Stimulated activated naive CD8-positive, alpha-beta T cell treated with anti-CD3 and anti-CD28 coated beads, Interleukin-15, Interleukin-2, amounts not matched to agents 100 ng/mL and 50 ng/mL, for 24 hours (primary cell): ENCODE measurements around the gene DCBLD1.

Source experiments
- H3K27ac Mint-ChIP-seq: one replicate; pipeline ENCODE4 v1.8.0; 2021; ENCODE audit warnings: mild to moderate bottlenecking, mixed read lengths
- H3K27me3 Mint-ChIP-seq: one replicate; pipeline ENCODE4 v1.8.0; 2021; ENCODE audit warnings: mixed read lengths
- H3K36me3 Mint-ChIP-seq: one replicate; pipeline ENCODE4 v1.8.0; 2021; ENCODE audit warnings: low read depth, mixed read lengths
- H3K4me1 Mint-ChIP-seq: one replicate; pipeline ENCODE4 v1.8.0; 2021; ENCODE audit warnings: low read depth, mixed read lengths
- H3K4me3 Mint-ChIP-seq: one replicate; pipeline ENCODE4 v1.8.0; 2021; ENCODE audit warnings: mild to moderate bottlenecking, mixed read lengths
- H3K9me3 Mint-ChIP-seq: one replicate; pipeline ENCODE4 v1.8.0; 2021; ENCODE audit warnings: mixed read lengths

The DCBLD1 gene

DNA sequence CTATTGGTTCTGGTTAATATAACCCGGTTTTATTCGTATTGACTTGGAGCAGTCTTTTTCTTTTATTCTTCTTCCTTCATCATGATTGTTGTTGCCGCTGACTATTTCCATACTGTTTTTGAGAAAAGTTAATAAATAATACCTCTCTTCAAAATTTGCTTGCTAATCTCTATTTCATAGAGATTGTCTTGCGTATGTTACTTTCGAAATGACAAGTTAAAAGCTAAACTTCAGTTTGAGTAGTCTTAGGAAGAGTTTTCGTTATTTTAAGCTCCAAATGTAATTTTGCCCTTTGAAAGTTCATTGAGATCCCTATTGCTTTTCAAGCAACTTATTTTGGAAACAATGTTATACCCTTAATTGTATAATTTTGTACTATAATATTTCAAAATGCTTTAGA is 36.4 kb downstream of the DCBLD1 start:
- Mint-ChIP-seq H3K9me3 (no peaks in the 10 kb centered on the region), H3K36me3 (no peaks in the 10 kb centered on the region), H3K27me3 (no peaks in the 10 kb centered on the region), H3K27ac (no peak overlapping the region), H3K4me1 (no peaks in the 10 kb centered on the region), H3K4me3 (no peak overlapping the region)

DNA sequence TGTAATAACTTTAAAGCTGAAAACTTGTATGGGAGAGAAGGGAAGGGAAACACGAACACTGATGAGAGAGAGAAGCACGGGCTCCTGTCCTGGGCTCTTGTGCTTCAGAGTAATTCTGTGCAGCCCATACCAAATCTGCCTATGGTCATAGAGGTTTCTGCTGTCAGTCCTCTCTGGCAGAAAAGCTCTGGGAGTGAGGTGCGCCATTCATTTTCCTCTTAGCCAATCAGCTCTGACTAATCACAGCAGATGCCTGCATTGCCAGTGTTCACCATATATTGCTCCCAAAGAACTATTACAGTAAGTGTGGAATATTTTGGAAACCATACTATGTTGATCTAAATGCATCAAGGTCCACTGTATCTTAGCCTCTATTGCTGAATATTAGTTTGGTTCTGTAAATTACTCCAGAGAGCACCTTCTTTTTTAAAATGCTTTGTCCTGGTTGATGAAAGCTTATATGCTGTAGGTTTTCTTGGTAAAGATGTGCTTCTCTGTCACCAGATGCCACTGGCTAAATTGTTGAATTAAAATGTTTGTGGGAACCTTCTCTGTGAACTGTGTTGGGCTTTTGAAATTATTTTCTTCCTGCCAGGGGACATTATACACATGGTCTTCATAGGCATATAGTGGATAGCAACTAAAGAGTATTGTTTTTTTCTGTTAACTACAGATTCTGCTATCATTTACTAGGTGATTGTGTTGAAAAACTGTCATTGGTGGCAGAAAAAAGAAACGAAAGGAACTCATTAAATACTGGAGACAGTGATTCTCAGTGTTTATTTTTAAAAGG is 38.3 kb downstream of the DCBLD1 start:
- H3K27ac Mint-ChIP-seq, result no peak overlapping the region
- H3K9me3 Mint-ChIP-seq, result no peaks in the 10 kb centered on the region
- H3K4me1 Mint-ChIP-seq, result no peaks in the 10 kb centered on the region
- H3K36me3 Mint-ChIP-seq, result no peaks in the 10 kb centered on the region
- H3K4me3 Mint-ChIP-seq, result no peak overlapping the region
- no peaks in the 10 kb centered on the region for H3K27me3 Mint-ChIP-seq

DNA sequence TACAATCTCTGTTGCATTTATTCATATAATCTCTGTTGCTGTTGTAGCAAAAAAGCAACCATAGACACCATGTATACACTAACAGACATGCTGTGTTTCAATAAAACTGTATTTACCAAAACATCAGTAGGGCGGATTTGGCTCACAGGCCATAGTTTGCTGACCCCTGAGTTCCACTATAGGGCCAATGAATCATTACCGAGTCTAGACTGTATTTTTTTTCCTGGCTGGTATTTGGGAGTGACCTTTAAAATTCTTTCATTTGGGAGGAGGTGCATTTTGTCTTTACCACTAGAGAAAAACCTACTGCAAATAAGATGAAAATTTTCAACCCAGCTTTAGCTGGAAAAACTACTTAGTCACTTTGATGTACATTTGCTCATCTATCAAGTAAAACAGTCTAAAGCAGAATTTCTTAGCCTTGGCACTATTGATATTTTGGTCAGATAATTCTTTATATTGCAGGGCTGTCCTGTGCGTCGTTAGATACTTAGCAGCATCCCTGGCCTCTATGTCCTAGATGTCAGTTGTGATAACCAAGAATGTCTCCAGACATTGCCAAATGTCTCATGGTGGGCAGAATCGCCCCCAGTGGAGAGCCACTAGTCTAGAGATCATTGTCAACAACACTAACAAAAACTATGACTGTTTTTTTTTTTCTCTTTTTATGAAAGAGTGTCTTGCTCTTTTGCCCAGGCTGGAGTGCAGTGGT is 39.5 kb downstream of the DCBLD1 start:
- no peaks in the 10 kb centered on the region for H3K9me3 Mint-ChIP-seq
- no peaks in the 10 kb centered on the region for H3K4me1 Mint-ChIP-seq
- no peaks in the 10 kb centered on the region for H3K27me3 Mint-ChIP-seq
- H3K36me3 Mint-ChIP-seq, result no peaks in the 10 kb centered on the region
- no peak overlapping the region for H3K27ac Mint-ChIP-seq
- no peak overlapping the region for H3K4me3 Mint-ChIP-seq

DNA sequence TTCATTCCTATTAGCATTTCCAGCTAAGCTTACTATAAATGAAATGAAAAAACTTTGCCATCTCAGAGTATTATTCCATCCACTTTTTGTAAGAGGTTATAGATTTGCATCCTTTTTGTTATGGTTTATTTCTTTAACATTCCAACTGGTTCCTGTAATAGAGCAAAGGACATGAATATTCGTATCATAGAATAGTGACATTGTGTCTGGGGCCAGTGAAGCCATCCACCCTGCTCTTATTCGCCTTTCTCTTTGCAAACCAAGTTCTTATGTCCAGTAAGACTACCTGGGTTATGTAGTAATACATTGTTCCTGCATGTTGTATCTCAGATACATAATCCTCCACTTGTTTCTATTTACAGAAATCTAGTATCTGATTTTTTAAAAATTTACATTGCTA is 43.1 kb downstream of the DCBLD1 start:
- Mint-ChIP-seq H3K36me3 (no peaks in the 10 kb centered on the region), H3K27ac (no peak overlapping the region), H3K27me3 (no peaks in the 10 kb centered on the region), H3K4me1 (no peaks in the 10 kb centered on the region), H3K4me3 (no peak overlapping the region), H3K9me3 (no peaks in the 10 kb centered on the region)

DNA sequence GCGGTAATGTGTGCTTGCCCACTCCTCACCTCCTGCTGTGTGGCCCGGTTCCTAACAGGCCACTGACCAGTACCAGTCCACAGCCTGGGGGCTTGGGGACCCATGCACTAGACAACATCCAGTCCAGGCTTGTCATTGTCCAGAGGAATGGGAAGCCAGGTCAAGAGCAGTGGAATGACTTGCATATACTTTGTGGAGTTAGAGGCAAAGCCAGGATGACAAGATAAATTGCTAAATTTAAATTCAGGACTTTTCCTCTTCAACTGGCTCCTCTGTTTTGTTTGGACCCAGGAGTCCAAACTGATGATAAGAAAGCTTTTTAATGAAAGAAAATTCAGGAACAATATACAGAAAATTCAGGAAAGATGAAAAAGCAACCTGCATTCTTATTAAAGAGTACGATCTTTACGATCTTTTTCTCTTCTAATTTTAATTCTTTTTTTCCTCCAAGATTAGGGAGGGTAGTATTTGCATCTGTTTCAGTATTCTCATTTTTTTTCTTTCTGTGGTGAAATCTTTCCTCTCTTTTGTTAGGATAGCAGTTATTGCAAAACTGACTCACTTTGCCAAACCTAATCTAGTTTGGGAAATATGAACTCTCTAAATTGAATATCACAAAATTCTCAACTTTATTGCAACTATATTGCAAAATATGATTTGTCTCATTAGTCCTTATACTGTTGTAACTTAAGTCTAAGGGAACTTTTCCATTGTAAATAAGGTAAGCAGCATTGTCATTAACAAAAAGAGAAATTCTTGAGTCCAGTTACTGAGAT is 48.2 kb downstream of the DCBLD1 start:
- no peak overlapping the region for H3K27ac Mint-ChIP-seq
- H3K4me1 Mint-ChIP-seq, result no peaks in the 10 kb centered on the region
- no peaks in the 10 kb centered on the region for H3K27me3 Mint-ChIP-seq
- H3K4me3 Mint-ChIP-seq, result no peak overlapping the region
- no peaks in the 10 kb centered on the region for H3K9me3 Mint-ChIP-seq
- no peaks in the 10 kb centered on the region for H3K36me3 Mint-ChIP-seq

DNA sequence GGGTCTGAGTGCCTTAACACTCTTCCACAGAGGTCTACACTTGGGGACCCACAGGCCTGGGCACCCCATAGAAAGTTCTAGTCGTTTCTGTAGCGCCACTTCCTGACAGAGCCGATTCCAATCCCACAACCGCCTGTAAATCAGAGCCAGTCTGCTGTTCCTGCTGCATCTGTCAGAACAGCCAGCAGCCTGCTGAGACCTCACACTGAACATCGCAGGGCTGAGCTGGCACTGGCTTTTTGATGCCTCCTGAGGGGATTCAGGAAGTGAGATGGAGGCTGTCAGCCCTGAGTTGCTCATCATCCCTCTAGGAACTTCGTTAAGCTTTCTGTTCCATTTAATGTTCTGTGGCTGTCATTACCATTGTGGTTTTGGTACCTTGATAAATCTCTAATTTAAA is 48.9 kb downstream of the DCBLD1 start:
- H3K27ac Mint-ChIP-seq, result no peak overlapping the region
- no peaks in the 10 kb centered on the region for H3K27me3 Mint-ChIP-seq
- H3K4me3 Mint-ChIP-seq, result no peak overlapping the region
- H3K36me3 Mint-ChIP-seq, result no peaks in the 10 kb centered on the region
- no peaks in the 10 kb centered on the region for H3K9me3 Mint-ChIP-seq
- no peaks in the 10 kb centered on the region for H3K4me1 Mint-ChIP-seq

DNA sequence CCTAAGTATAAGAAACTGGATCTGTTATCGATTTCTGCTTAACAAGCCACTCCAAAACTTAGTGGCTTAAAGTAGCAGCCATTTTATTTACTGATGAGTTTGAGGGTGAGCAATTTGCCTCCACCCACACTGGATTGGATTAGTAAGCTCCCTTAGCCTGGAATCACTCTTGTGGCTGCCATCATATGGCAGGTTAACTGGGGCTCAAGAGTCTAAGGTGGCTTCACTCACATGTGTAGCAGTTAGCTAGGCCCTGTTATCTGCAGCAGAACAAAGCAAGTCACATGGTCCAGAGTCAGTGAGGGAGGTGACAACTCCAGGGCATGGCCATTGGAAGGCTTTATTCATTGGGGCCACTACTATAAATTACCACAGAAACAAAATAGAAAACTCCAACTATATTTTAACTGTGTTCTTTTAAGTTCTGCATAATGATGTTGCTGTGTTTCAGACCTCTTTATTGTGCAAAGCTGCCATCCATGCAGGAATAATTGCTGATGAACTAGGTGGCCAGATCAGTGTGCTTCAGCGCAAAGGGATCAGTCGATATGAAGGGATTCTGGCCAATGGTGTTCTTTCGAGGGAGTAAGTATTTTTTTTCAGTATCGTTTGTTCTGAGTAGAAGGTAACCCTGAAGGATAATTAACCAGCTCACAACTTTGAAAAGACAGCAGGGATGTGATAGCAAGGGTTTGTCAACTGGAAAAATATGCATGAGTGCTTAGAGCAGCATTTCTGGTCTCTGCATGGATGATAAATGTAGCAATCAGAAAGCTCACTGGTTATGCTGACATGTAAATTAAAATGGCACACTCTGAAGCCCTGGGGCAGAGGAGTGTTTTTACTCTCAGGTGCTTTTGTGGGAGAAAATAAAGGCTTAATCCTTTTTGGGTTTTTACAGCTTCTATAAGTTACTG is 49.6 kb downstream of the DCBLD1 start:
- Mint-ChIP-seq H3K27me3 (no peaks in the 10 kb centered on the region), H3K27ac (no peak overlapping the region), H3K4me1 (no peaks in the 10 kb centered on the region), H3K36me3 (no peaks in the 10 kb centered on the region), H3K9me3 (no peaks in the 10 kb centered on the region), H3K4me3 (no peak overlapping the region)

DNA sequence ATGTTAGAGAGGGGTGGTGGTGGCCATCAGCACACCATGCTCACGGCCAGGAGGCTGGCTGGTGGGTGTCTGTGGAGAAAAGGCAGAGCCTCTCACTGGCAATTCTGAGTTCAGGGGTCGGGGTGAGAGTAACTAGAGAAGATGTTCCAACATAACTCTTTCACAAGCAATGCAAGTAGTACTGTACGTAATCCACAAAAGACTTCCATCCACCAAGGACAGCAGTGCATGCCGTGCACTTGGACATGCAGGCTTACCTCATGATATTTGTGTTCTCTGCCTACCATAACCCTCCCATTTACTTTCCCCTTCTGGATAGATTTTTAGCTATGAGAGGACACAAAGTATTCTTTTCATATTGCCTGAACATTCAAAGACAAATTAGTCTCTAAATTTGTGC is 51.3 kb downstream of the DCBLD1 start:
- Mint-ChIP-seq H3K9me3 (no peaks in the 10 kb centered on the region), H3K27ac (no peak overlapping the region), H3K4me3 (no peak overlapping the region), H3K36me3 (no peaks in the 10 kb centered on the region), H3K27me3 (no peaks in the 10 kb centered on the region), H3K4me1 (no peaks in the 10 kb centered on the region)

DNA sequence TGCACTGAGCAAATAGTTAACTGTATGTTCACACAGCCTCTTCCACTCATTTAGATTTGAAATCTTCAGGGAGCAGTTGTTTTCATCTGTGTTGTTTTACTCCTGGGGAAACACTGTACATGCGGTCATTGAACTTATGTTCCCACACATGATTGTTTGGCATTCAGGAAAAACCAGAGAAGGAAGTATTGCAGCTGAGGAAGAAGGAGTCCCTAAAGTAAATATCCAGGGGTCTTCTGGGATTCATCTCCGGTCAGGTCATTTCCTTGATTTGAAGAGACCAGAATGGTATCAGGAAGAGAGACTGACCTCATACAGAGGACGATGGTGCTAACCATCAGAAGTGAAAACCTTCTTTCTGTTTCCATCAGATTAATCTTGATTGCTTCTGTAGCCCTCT is 52.5 kb downstream of the DCBLD1 start:
- H3K27ac Mint-ChIP-seq, result no peak overlapping the region
- H3K4me3 Mint-ChIP-seq, result no peak overlapping the region
- H3K36me3 Mint-ChIP-seq, result peaks cover under 1% of the 10 kb centered on the region
- no peaks in the 10 kb centered on the region for H3K9me3 Mint-ChIP-seq
- peaks cover under 1% of the 10 kb centered on the region for H3K27me3 Mint-ChIP-seq
- no peaks in the 10 kb centered on the region for H3K4me1 Mint-ChIP-seq

DNA sequence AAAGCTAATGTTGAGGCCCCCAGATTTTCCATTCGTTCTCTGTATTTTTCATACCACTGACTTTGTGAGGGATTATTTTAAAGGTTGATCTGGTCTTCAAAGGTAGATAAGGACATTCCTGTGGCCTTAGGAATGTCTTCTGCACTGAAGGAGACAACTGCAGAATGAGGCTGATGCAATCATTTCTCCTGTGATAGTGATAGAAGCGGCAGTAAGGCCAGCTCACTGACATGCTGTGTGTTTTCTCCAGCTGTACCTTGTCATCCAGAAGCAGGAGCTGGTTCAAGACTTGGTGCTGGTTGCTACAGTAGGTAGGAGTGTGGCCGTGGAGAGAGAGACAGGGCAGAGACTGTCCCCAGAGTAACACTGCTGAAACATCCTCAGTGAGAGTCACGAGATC is 53.8 kb downstream of the DCBLD1 start:
- H3K9me3 Mint-ChIP-seq, result no peaks in the 10 kb centered on the region
- H3K36me3 Mint-ChIP-seq, result peaks cover 4% of the 10 kb centered on the region
- peaks cover 3% of the 10 kb centered on the region for H3K27me3 Mint-ChIP-seq
- H3K4me3 Mint-ChIP-seq, result no peak overlapping the region
- H3K4me1 Mint-ChIP-seq, result no peaks in the 10 kb centered on the region
- H3K27ac Mint-ChIP-seq, result no peak overlapping the region

DNA sequence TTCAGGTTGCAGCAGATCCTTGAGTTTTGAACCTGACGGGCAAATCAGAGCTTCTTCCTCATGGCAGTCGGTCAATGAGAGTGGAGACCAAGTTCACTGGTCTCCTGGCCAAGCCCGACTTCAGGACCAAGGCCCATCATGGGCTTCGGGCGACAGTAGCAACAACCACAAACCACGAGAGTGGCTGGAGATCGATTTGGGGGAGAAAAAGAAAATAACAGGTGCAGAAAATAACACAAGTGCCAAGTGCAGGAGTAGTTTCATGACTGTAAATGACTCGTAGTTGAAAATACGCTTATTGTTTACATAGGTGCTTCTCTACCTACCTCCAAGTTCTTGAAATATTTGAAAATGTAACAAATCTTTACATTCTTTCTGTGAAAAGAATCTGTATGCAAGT is 56.1 kb downstream of the DCBLD1 start:
- Mint-ChIP-seq H3K9me3 (no peaks in the 10 kb centered on the region), H3K27me3 (peaks cover 3% of the 10 kb centered on the region), H3K4me1 (no peaks in the 10 kb centered on the region), H3K27ac (no peak overlapping the region), H3K4me3 (no peak overlapping the region), H3K36me3 (peaks cover 4% of the 10 kb centered on the region)

DNA sequence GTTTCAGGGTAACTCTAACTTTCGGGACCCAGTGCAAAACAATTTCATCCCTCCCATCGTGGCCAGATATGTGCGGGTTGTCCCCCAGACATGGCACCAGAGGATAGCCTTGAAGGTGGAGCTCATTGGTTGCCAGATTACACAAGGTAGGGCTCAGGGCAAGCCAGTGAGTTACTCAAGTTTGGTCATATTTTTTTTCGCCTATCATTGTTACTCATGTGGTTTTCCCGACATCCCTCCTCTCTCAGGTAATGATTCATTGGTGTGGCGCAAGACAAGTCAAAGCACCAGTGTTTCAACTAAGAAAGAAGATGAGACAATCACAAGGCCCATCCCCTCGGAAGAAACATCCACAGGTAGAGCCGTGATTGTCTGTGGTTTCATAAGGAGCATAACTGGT is 58.2 kb downstream of the DCBLD1 start:
- Mint-ChIP-seq H3K4me3 (no peak overlapping the region), H3K9me3 (no peaks in the 10 kb centered on the region), H3K4me1 (no peaks in the 10 kb centered on the region), H3K36me3 (peaks cover 4% of the 10 kb centered on the region), H3K27ac (no peak overlapping the region), H3K27me3 (peaks cover 3% of the 10 kb centered on the region)

DNA sequence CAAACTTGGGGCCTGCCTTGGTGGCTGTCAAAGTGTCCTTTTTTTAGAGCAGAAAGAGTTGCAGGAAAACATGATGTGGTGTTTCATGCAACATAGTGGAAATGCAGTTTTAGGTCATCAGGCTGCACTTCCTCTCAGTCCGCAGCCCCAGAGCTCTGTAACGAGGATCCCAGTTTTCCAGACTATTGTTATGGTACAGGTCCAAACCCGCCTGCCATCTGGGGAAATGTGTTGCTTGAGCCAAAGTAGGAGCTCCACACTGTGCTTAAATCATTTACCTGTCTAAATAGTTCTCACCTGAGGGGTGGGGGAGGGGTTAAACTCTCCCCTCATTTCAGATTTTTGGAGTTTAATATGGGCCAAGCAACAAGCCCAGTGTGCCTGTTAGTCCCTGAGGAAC is 60.0 kb downstream of the DCBLD1 start:
- Mint-ChIP-seq H3K36me3 (peaks cover 4% of the 10 kb centered on the region), H3K4me1 (peaks cover 3% of the 10 kb centered on the region), H3K27ac (no peak overlapping the region), H3K4me3 (no peak overlapping the region), H3K9me3 (no peaks in the 10 kb centered on the region), H3K27me3 (peaks cover 12% of the 10 kb centered on the region)

DNA sequence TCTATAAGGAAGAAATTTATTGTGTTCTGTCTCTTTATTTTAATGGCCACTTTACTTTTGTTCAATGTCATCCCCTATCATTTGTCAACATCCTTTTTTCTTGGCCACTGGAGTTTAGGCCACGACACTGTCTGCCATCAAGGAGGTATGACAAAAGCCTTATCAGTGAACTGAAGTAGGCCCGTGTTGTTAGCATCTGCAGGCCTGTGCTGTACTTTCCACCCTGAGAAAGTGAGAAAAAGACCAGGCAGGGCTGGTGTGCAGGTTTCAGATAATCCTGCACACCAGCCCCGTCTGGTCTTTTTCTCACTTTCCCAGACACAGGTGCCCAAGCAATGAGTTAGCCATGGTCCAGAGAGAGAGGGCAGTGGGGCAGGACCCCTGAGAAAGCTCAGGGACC is 62.2 kb downstream of the DCBLD1 start:
- peaks cover 12% of the 10 kb centered on the region for H3K27me3 Mint-ChIP-seq
- H3K4me1 Mint-ChIP-seq, result peaks cover 23% of the 10 kb centered on the region

More for the DNA sequence above, 62.2 kb downstream of the DCBLD1 start:
- Mint-ChIP-seq H3K27ac (no peak overlapping the region), H3K9me3 (no peaks in the 10 kb centered on the region), H3K36me3 (peaks cover 4% of the 10 kb centered on the region), H3K4me3 (no peak overlapping the region)
